Liver (tissue), 2 donors: ENCODE measurements around the gene TRIM16.
"Not testable (repeated sequence)": the region's sequence is repeated elsewhere in the genome, so short reads cannot be mapped to it uniquely, and the experiment has no call there.

ENCODE experiments used
- CTCF ChIP-seq: fragments of 150-350 bp; IDR thresholded peaks from 2 replicates; pipeline ENCODE4 v1.5.1; 2017; ENCODE audit warnings: improper control_type of control experiment, low read depth, low read length; ENCODE audit not compliant: missing input control
- MAX ChIP-seq: IDR thresholded peaks from 2 replicates; pipeline ENCODE4 v1.6.1; 2016; ENCODE audit warnings: antibody characterized with exemption
- donor health status: healthy.

- TF ChIP-seq MAX, CTCF: not testable (repeated sequence)
Measured at GRCh38 chr17:15731900-15732299, 47.8 kb upstream of the TRIM16 start, which contains the start of gene TBC1D26.
